Measurements from ENCODE around the gene TRPC4. TPM values are rescaled to one million over a fixed set of nuclear protein-coding genes. Genes with fewer than 3 reads are reported as not detected.
"Not testable (repeated sequence)": the region's sequence is repeated elsewhere in the genome, so short reads cannot be mapped to it uniquely, and the experiment has no call there.

Gene TRPC4
- total and polyA plus RNA-seq, 2 donors (not counting 1 experiment from before 2014, with no cell fraction given): not detected

DNA sequence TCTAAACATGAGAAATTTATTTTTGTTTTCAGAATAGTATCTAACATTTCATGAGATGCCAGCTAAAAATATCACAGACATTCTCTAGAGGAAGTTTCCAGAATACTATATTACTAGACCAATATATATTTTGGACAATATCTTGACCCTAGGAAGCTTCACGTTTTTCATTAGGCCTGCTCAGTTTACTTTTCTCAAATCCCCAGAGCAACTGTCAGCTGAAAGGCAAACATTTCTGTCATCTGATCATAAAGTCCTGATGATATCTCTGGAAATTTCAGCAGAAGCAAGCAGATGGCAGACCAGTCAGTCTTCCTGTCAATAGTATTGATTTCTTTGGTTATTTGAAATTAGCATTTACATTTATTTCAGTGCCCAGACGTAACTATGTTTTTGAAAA, 275.0 kb downstream of the TRPC4 start:
- 71% methylated on average over 1 of the region's 2 CpGs for WGBS (ENCODE audit: insufficient coverage)
- Histone ChIP-seq H4K20me1 (ENCODE audit: control insufficient read depth, insufficient read depth, low read length, poor library complexity, severe bottlenecking) (no peaks in the 10 kb centered on the region), H3K4me2 (replicated peaks; ENCODE audit: low read depth, low read length, poor library complexity, severe bottlenecking) (no peak overlapping the region), H3K27me3 (replicated peaks in 1 of 4; ENCODE audit: control extremely low read depth in 1 of 4, control insufficient read depth in 3 of 4, insufficient read depth in 4 of 4, low read length in 3 of 4) (no peaks in the 10 kb centered on the region), H3K27ac (ENCODE audit: low read length in 2 of 2) (no peak overlapping the region), H3K79me2 (ENCODE audit: control insufficient read depth, insufficient read depth, low read length) (no peaks in the 10 kb centered on the region), H3K9ac (ENCODE audit: low read length) (no peak overlapping the region), H2AFZ (ENCODE audit: insufficient read depth, low read depth, low read length, poor library complexity, severe bottlenecking) (no peak overlapping the region), H3K4me1 (ENCODE audit: control insufficient read depth in 2 of 2, insufficient read depth in 2 of 2, low read length in 2 of 2) (no peaks in the 10 kb centered on the region), H3K4me3 (ENCODE audit: control extremely low read depth in 1 of 5, extremely low read depth in 1 of 5, insufficient read depth in 1 of 5, low read depth in 2 of 5, low read length in 4 of 5) (no peak overlapping the region), H3K9me3 (ENCODE audit: control extremely low read depth in 1 of 3, control insufficient read depth in 2 of 3, insufficient read depth in 1 of 3, low read length in 2 of 3) (no peaks in the 10 kb centered on the region), H3K36me3 (replicated peaks in 1 of 2; ENCODE audit: control extremely low read depth in 1 of 2, control insufficient read depth in 1 of 2, extremely low read depth in 1 of 2, insufficient read depth in 2 of 2, low read length in 1 of 2) (no peaks in the 10 kb centered on the region)
- intact Hi-C loops (cut with micrococcal nuclease): no loop called here
- H3K4me1 Mint-ChIP-seq: no peaks in the 10 kb centered on the region
- no peaks in the 10 kb centered on the region for H3K9me3 Mint-ChIP-seq (ENCODE audit: insufficient read depth)
- H3K27me3 Mint-ChIP-seq: no peaks in the 10 kb centered on the region
- ATAC-seq (ENCODE audit: low read depth) (no peak), DNase-seq (no peak)
- TF ChIP-seq, protein P1, sequence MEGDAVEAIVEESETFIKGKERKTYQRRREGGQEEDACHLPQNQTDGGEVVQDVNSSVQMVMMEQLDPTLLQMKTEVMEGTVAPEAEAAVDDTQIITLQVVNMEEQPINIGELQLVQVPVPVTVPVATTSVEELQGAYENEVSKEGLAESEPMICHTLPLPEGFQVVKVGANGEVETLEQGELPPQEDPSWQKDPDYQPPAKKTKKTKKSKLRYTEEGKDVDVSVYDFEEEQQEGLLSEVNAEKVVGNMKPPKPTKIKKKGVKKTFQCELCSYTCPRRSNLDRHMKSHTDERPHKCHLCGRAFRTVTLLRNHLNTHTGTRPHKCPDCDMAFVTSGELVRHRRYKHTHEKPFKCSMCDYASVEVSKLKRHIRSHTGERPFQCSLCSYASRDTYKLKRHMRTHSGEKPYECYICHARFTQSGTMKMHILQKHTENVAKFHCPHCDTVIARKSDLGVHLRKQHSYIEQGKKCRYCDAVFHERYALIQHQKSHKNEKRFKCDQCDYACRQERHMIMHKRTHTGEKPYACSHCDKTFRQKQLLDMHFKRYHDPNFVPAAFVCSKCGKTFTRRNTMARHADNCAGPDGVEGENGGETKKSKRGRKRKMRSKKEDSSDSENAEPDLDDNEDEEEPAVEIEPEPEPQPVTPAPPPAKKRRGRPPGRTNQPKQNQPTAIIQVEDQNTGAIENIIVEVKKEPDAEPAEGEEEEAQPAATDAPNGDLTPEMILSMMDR (IDR thresholded peaks at IDR 0.05): no peak
- TF ChIP-seq EZH2 (IDR thresholded peaks at IDR 0.05; ENCODE audit: borderline replicate concordance, insufficient read depth, low read depth, low read length, poor library complexity, severe bottlenecking): no peak
- CTCF ChIA-PET: no interaction called here
- H3K27ac Mint-ChIP-seq: no peak overlapping the region
- POLR2A ChIA-PET: no interaction called here
- no peak overlapping the region for H3K4me3 Mint-ChIP-seq

- H3K4me3 Mint-ChIP-seq; H3K27ac ChIP-seq (ENCODE audit: low read length in 2 of 2); H3K4me1 ChIP-seq (ENCODE audit: control insufficient read depth in 2 of 2, insufficient read depth in 2 of 2, low read length in 2 of 2); H3K4me1 Mint-ChIP-seq; H3K9me3 ChIP-seq (ENCODE audit: control extremely low read depth in 1 of 3, control insufficient read depth in 2 of 3, insufficient read depth in 1 of 3, low read length in 2 of 3); intact Hi-C loops (cut with micrococcal nuclease); H3K4me3 ChIP-seq (ENCODE audit: control extremely low read depth in 1 of 5, extremely low read depth in 1 of 5, insufficient read depth in 1 of 5, low read depth in 2 of 5, low read length in 4 of 5); H2AFZ ChIP-seq (ENCODE audit: insufficient read depth, low read depth, low read length, poor library complexity, severe bottlenecking); H3K27me3 Mint-ChIP-seq; H3K79me2 ChIP-seq (ENCODE audit: control insufficient read depth, insufficient read depth, low read length); DNase-seq; H3K36me3 ChIP-seq (replicated peaks in 1 of 2; ENCODE audit: control extremely low read depth in 1 of 2, control insufficient read depth in 1 of 2, extremely low read depth in 1 of 2, insufficient read depth in 2 of 2, low read length in 1 of 2); H4K20me1 ChIP-seq (ENCODE audit: control insufficient read depth, insufficient read depth, low read length, poor library complexity, severe bottlenecking); H3K9me3 Mint-ChIP-seq (ENCODE audit: insufficient read depth); CTCF ChIA-PET; POLR2A ChIA-PET; H3K27me3 ChIP-seq (replicated peaks in 1 of 4; ENCODE audit: control extremely low read depth in 1 of 4, control insufficient read depth in 3 of 4, insufficient read depth in 4 of 4, low read length in 3 of 4); H3K27ac Mint-ChIP-seq; H3K4me2 ChIP-seq (replicated peaks; ENCODE audit: low read depth, low read length, poor library complexity, severe bottlenecking); ATAC-seq (ENCODE audit: low read depth); H3K9ac ChIP-seq (ENCODE audit: low read length): not testable (repeated sequence)
- no CpG with 5 or more reads among the region's 4 CpGs for WGBS (ENCODE audit: insufficient coverage)
Observed at GRCh38 chr13:37589381-37589780, 280.2 kb downstream of the TRPC4 start.
